Measurements from ENCODE around the gene PRSS57.

Gene PRSS57

GRCh38 chr19:690203-690602, 5.0 kb downstream of the PRSS57 start:
- Histone ChIP-seq H3K27me3 (ENCODE audit: control insufficient read depth, insufficient read depth, low read length) (peaks cover 3% of the 10 kb centered on the region), H3K4me1 (no peaks in the 10 kb centered on the region), H2AFZ (no peak overlapping the region), H3K4me2 (ENCODE audit: low read length) (no peak overlapping the region), H3K79me2 (no peaks in the 10 kb centered on the region), H3K9ac (no peak overlapping the region), H3K27ac (no peak overlapping the region), H3K4me3 (ENCODE audit: low read depth, low read length) (no peak overlapping the region), H3K9me3 (ENCODE audit: control insufficient read depth, low read length) (no peaks in the 10 kb centered on the region), H3K36me3 (ENCODE audit: control insufficient read depth, insufficient read depth, low read length) (no peaks in the 10 kb centered on the region)
- no peak for TF ChIP-seq CTCF (IDR thresholded peaks at IDR 0.05)

- Histone ChIP-seq H3K4me1 (no peaks in the 10 kb centered on the region), H3K4me3 (ENCODE audit: low read depth, low read length) (no peak overlapping the region), H2AFZ (no peak overlapping the region), H3K27me3 (ENCODE audit: control insufficient read depth, insufficient read depth, low read length) (no peaks in the 10 kb centered on the region), H3K36me3 (ENCODE audit: control insufficient read depth, insufficient read depth, low read length) (no peaks in the 10 kb centered on the region), H3K4me2 (ENCODE audit: low read length) (no peak overlapping the region), H3K9ac (no peak overlapping the region), H3K27ac (no peak overlapping the region), H3K9me3 (ENCODE audit: control insufficient read depth, low read length) (no peaks in the 10 kb centered on the region), H3K79me2 (no peaks in the 10 kb centered on the region)
- TF ChIP-seq CTCF (IDR thresholded peaks at IDR 0.05) = no peak
Observed at GRCh38 chr19:688992-689391, 6.3 kb downstream of the PRSS57 start.

- Histone ChIP-seq H3K9ac (no peak overlapping the region), H3K9me3 (ENCODE audit: control insufficient read depth, low read length) (no peaks in the 10 kb centered on the region), H3K36me3 (ENCODE audit: control insufficient read depth, insufficient read depth, low read length) (no peaks in the 10 kb centered on the region), H3K27ac (no peak overlapping the region), H3K4me2 (ENCODE audit: low read length) (no peak overlapping the region), H3K4me3 (ENCODE audit: low read depth, low read length) (no peak overlapping the region), H3K4me1 (no peaks in the 10 kb centered on the region), H2AFZ (no peak overlapping the region), H3K79me2 (no peaks in the 10 kb centered on the region), H3K27me3 (ENCODE audit: control insufficient read depth, insufficient read depth, low read length) (no peaks in the 10 kb centered on the region)
- no peak for TF ChIP-seq CTCF (IDR thresholded peaks at IDR 0.05)
Observed at GRCh38 chr19:688214-688613, 7.0 kb downstream of the PRSS57 start.

- H3K9me3 ChIP-seq (ENCODE audit: control insufficient read depth, low read length) = no peaks in the 10 kb centered on the region
- no peak for TF ChIP-seq CTCF (IDR thresholded peaks at IDR 0.05)
- no peaks in the 10 kb centered on the region for H3K4me1 ChIP-seq
- H3K36me3 ChIP-seq (ENCODE audit: control insufficient read depth, insufficient read depth, low read length) = no peaks in the 10 kb centered on the region
- no peak overlapping the region for H3K4me3 ChIP-seq (ENCODE audit: low read depth, low read length)
- no peak overlapping the region for H3K4me2 ChIP-seq (ENCODE audit: low read length)
- H3K27me3 ChIP-seq (ENCODE audit: control insufficient read depth, insufficient read depth, low read length) = no peaks in the 10 kb centered on the region
- no peak overlapping the region for H2AFZ ChIP-seq
- no peaks in the 10 kb centered on the region for H3K79me2 ChIP-seq
- H3K27ac ChIP-seq = no peak overlapping the region
- no peak overlapping the region for H3K9ac ChIP-seq
Observed at GRCh38 chr19:687569-688166, 7.6 kb downstream of the PRSS57 start.

- H2AFZ ChIP-seq = no peak overlapping the region
- H3K4me3 ChIP-seq (ENCODE audit: low read depth, low read length) = no peak overlapping the region
- no peaks in the 10 kb centered on the region for H3K79me2 ChIP-seq
- H3K27ac ChIP-seq = no peak overlapping the region
- no peaks in the 10 kb centered on the region for H3K9me3 ChIP-seq (ENCODE audit: control insufficient read depth, low read length)
- no peaks in the 10 kb centered on the region for H3K27me3 ChIP-seq (ENCODE audit: control insufficient read depth, insufficient read depth, low read length)
- H3K9ac ChIP-seq = no peak overlapping the region
- no peak for TF ChIP-seq CTCF (IDR thresholded peaks at IDR 0.05)
- H3K4me2 ChIP-seq (ENCODE audit: low read length) = no peak overlapping the region
- H3K36me3 ChIP-seq (ENCODE audit: control insufficient read depth, insufficient read depth, low read length) = no peaks in the 10 kb centered on the region
- no peaks in the 10 kb centered on the region for H3K4me1 ChIP-seq
Observed at GRCh38 chr19:686589-687297, 8.5 kb downstream of the PRSS57 start.
